ENCODE results near the gene MACROD1. TPM values are rescaled to one million over a fixed set of nuclear protein-coding genes. Genes with fewer than 3 reads are reported as not detected.

The MACROD1 gene
- total RNA-seq, 2 donors from 2014 or later: 17.4 to 18.4 TPM

- H3K4me1 Mint-ChIP-seq (ENCODE audit: low read depth): no peaks in the 10 kb centered on the region
- H3K36me3 Mint-ChIP-seq (ENCODE audit: insufficient read depth in 2 of 2): no peaks in the 10 kb centered on the region
Measured at GRCh38 chr11:64100360-64100759, 65.6 kb downstream of the MACROD1 start.

GRCh38 chr11:64099436-64099835, 66.5 kb downstream of the MACROD1 start:
- H3K9me3 Mint-ChIP-seq: no peaks in the 10 kb centered on the region
- H3K27ac Mint-ChIP-seq: no peak overlapping the region
- H3K36me3 Mint-ChIP-seq (ENCODE audit: insufficient read depth in 2 of 2): no peaks in the 10 kb centered on the region
- ATAC-seq (replicated peaks in 1 of 2): no peak
- no peak overlapping the region for H3K4me3 Mint-ChIP-seq
- H3K27me3 Mint-ChIP-seq (ENCODE audit: low read depth): no peaks in the 10 kb centered on the region
- DNase-seq: no peak
- no peaks in the 10 kb centered on the region for H3K4me1 Mint-ChIP-seq (ENCODE audit: low read depth)

More at GRCh38 chr11:64100360-64100759, 65.6 kb downstream of the MACROD1 start:
- DNase-seq (no peak), ATAC-seq (replicated peaks in 1 of 2) (peak in 1 of 2 donors; percentile 32)
- Mint-ChIP-seq H3K27ac (no peak overlapping the region), H3K27me3 (ENCODE audit: low read depth) (no peaks in the 10 kb centered on the region), H3K9me3 (no peaks in the 10 kb centered on the region), H3K4me3 (no peak overlapping the region)

- Mint-ChIP-seq H3K27ac (no peak overlapping the region), H3K36me3 (ENCODE audit: insufficient read depth in 2 of 2) (no peaks in the 10 kb centered on the region), H3K4me1 (ENCODE audit: low read depth) (no peaks in the 10 kb centered on the region), H3K4me3 (no peak overlapping the region), H3K9me3 (no peaks in the 10 kb centered on the region), H3K27me3 (ENCODE audit: low read depth) (no peaks in the 10 kb centered on the region)
- DNase-seq (no peak), ATAC-seq (replicated peaks in 1 of 2) (no peak)
Measured at GRCh38 chr11:64098318-64098831, 67.5 kb downstream of the MACROD1 start.

- Mint-ChIP-seq H3K4me3 (no peak overlapping the region), H3K27ac (no peak overlapping the region), H3K36me3 (ENCODE audit: insufficient read depth in 2 of 2) (no peaks in the 10 kb centered on the region), H3K4me1 (ENCODE audit: low read depth) (no peaks in the 10 kb centered on the region), H3K9me3 (no peaks in the 10 kb centered on the region), H3K27me3 (ENCODE audit: low read depth) (no peaks in the 10 kb centered on the region)
- ATAC-seq (replicated peaks in 1 of 2) (no peak), DNase-seq (no peak)
Measured at GRCh38 chr11:64097468-64098317, 68.2 kb downstream of the MACROD1 start.

GRCh38 chr11:64096835-64097234, 69.1 kb downstream of the MACROD1 start:
- DNase-seq (no peak), ATAC-seq (replicated peaks in 1 of 2) (no peak)
- Mint-ChIP-seq H3K27ac (no peak overlapping the region), H3K9me3 (no peaks in the 10 kb centered on the region), H3K27me3 (ENCODE audit: low read depth) (no peaks in the 10 kb centered on the region), H3K4me3 (no peak overlapping the region), H3K36me3 (ENCODE audit: insufficient read depth in 2 of 2) (no peaks in the 10 kb centered on the region), H3K4me1 (ENCODE audit: low read depth) (no peaks in the 10 kb centered on the region)

- Mint-ChIP-seq H3K4me1 (ENCODE audit: low read depth) (no peaks in the 10 kb centered on the region), H3K27ac (no peak overlapping the region), H3K4me3 (no peak overlapping the region), H3K36me3 (ENCODE audit: insufficient read depth in 2 of 2) (no peaks in the 10 kb centered on the region), H3K9me3 (no peaks in the 10 kb centered on the region), H3K27me3 (ENCODE audit: low read depth) (no peaks in the 10 kb centered on the region)
- DNase-seq (no peak), ATAC-seq (replicated peaks in 1 of 2) (no peak)
Measured at GRCh38 chr11:64095949-64096348, 70.0 kb downstream of the MACROD1 start.

GRCh38 chr11:64095273-64095817, 70.6 kb downstream of the MACROD1 start:
- Mint-ChIP-seq H3K4me1 (ENCODE audit: low read depth) (no peaks in the 10 kb centered on the region), H3K4me3 (no peak overlapping the region), H3K27ac (no peak overlapping the region), H3K27me3 (ENCODE audit: low read depth) (no peaks in the 10 kb centered on the region), H3K36me3 (ENCODE audit: insufficient read depth in 2 of 2) (no peaks in the 10 kb centered on the region), H3K9me3 (no peaks in the 10 kb centered on the region)
- ATAC-seq (replicated peaks in 1 of 2) (no peak), DNase-seq (no peak)

- Mint-ChIP-seq H3K4me1 (ENCODE audit: low read depth) (no peaks in the 10 kb centered on the region), H3K36me3 (ENCODE audit: insufficient read depth in 2 of 2) (no peaks in the 10 kb centered on the region), H3K4me3 (no peak overlapping the region), H3K27me3 (ENCODE audit: low read depth) (no peaks in the 10 kb centered on the region), H3K27ac (no peak overlapping the region), H3K9me3 (no peaks in the 10 kb centered on the region)
- DNase-seq: no peak
- no peak for ATAC-seq (replicated peaks in 1 of 2)
Measured at GRCh38 chr11:64094463-64095260, 71.3 kb downstream of the MACROD1 start.

GRCh38 chr11:64093233-64094039, 72.5 kb downstream of the MACROD1 start:
- ATAC-seq (replicated peaks in 1 of 2) (no peak), DNase-seq (no peak)
- no peak overlapping the region for H3K4me3 Mint-ChIP-seq
- no peaks in the 10 kb centered on the region for H3K9me3 Mint-ChIP-seq
- no peaks in the 10 kb centered on the region for H3K36me3 Mint-ChIP-seq (ENCODE audit: insufficient read depth in 2 of 2)
- H3K4me1 Mint-ChIP-seq (ENCODE audit: low read depth): no peaks in the 10 kb centered on the region
- H3K27me3 Mint-ChIP-seq (ENCODE audit: low read depth): no peaks in the 10 kb centered on the region
- no peak overlapping the region for H3K27ac Mint-ChIP-seq

GRCh38 chr11:64092761-64093136, 73.2 kb downstream of the MACROD1 start:
- Mint-ChIP-seq H3K27ac (no peak overlapping the region), H3K4me1 (ENCODE audit: low read depth) (no peaks in the 10 kb centered on the region), H3K9me3 (no peaks in the 10 kb centered on the region), H3K27me3 (ENCODE audit: low read depth) (no peaks in the 10 kb centered on the region), H3K4me3 (no peak overlapping the region), H3K36me3 (ENCODE audit: insufficient read depth in 2 of 2) (no peaks in the 10 kb centered on the region)
- no peak for DNase-seq
- no peak for ATAC-seq (replicated peaks in 1 of 2)

- H3K36me3 Mint-ChIP-seq (ENCODE audit: insufficient read depth in 2 of 2): no peaks in the 10 kb centered on the region
- DNase-seq: no peak
- no peak for ATAC-seq (replicated peaks in 1 of 2)
Measured at GRCh38 chr11:64092111-64092760, 73.7 kb downstream of the MACROD1 start.

GRCh38 chr11:64090806-64091516, 75.0 kb downstream of the MACROD1 start:
- peak overlapping the region; percentile 2 to 56 for H3K4me3 Mint-ChIP-seq
- no peaks in the 10 kb centered on the region for H3K4me1 Mint-ChIP-seq (ENCODE audit: low read depth)
- peak overlapping the region; percentile 89 for H3K27ac Mint-ChIP-seq
- ATAC-seq (replicated peaks in 1 of 2) (peak in 1 of 2 donors; percentile 29), DNase-seq (peak in 1 of 2 donors; percentile 15)
- H3K9me3 Mint-ChIP-seq: no peaks in the 10 kb centered on the region
- H3K36me3 Mint-ChIP-seq (ENCODE audit: insufficient read depth in 2 of 2): no peaks in the 10 kb centered on the region
- H3K27me3 Mint-ChIP-seq (ENCODE audit: low read depth): no peaks in the 10 kb centered on the region

More at GRCh38 chr11:64092111-64092760, 73.7 kb downstream of the MACROD1 start:
- Mint-ChIP-seq H3K4me1 (ENCODE audit: low read depth) (no peaks in the 10 kb centered on the region), H3K9me3 (no peaks in the 10 kb centered on the region), H3K27me3 (ENCODE audit: low read depth) (no peaks in the 10 kb centered on the region), H3K27ac (peak overlapping the region; percentile 6), H3K4me3 (peak overlapping the region in 1 of 2 donors; percentile 3)
